GM19372 (cell line): ENCODE measurements around the gene NPC1.
A peak's percentile ranks its signal among the peaks of the same experiment; 100 is the strongest.
"Not testable (repeated sequence)": the region's sequence is repeated elsewhere in the genome, so short reads cannot be mapped to it uniquely, and the experiment has no call there.

ENCODE experiments used
- ATAC-seq: cut with Tn5 transposase; IDR thresholded peaks from one replicate; pipeline ENCODE4 v1.9.1; 2021; ENCODE audit warnings: mild to moderate bottlenecking, low read depth, moderate library complexity; ENCODE audit not compliant: unreplicated experiment

Gene NPC1

DNA sequence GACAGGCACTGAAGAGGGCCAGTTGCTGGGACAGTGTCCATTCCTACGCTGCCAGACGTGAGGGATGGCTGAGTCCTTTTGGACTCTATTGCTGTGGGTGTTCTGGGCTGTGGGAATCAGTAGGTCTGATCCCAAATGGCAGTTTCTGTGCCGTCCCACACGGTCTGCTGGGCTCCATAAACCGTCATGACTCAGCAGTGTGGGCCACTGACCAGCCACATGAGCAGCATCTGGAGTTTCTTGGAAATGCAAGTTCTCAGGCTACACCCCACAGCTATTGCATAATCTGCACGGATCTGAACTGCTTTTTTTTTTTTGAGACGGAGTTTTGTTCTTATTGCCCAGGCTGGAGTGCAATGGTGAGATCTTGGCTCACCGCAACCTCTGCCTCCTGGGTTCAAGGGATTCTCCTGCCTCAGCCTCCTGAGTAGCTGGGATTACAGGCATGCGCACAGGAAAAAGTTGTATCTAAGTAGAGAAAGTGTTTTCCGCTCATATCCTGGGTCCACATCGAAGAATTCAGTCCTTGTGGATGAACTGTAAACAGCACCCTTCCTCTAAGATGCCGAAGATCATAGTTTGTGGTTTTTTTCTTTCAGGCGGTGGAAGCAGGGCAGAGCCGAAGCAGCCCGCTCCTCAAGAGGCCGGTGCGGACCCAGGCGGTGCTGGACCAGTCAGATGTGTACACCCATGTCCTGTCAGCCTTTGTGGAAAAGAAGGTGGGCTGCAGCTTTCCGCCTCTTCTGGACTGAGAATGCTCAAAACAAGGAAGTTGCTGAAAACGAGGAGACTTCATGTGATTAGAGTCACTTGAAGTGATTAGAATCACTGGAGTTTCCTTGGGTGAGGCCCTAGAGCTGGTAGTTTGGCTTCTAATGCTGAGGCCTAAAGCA is 57.5 kb downstream of the NPC1 start:
- no peak for ATAC-seq

DNA sequence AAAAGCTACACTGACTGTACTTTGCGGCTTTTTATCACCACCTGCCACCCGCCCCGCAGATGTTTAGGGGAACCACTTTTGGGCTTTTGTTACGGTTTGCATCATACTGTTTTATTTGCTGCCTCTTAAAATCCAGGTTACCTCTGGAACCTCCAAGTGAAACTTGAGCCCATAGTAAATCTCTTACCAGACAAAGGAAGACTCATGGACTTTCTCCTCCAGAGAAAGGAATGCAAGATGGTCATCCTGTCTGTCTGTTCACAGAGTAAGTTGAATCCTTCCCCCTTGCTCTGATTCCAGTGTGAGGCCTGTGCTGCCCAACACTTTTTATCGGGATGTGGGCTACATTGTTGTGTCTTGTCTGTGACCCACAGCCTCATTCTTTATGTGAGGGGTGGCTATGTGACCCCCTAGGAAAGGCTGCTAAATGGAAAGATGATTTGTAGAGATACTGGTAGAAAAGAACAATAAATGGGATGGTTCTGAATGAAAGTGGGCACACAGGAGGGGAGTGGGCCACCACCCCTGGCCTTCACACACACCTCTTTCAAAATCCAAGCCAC is 59.7 kb downstream of the NPC1 start:
- no peak for ATAC-seq

DNA sequence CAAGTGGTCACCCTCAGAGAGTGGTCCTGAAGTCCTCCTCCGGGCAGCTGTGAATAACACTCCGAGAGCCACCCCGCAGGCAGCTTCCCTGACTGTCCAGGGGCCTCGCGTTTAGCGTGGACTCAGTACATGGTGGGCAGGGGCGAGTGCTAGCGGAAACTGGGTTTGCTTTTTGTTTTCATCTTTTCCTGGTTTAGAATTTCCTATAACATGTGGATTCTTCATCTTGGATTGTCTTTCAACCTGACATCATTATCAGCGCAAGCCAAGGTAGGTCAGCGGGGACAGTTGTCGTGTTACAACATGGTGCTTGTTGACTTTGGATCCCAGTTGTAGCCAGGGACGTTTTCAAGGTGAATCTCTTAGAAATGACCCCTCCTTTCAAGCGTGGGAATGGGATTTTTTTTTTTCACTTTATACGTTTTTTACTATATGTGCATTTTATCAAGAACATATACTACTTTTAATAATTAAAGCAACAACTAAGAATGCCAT is 62.0 kb downstream of the NPC1 start:
- no peak for ATAC-seq

DNA sequence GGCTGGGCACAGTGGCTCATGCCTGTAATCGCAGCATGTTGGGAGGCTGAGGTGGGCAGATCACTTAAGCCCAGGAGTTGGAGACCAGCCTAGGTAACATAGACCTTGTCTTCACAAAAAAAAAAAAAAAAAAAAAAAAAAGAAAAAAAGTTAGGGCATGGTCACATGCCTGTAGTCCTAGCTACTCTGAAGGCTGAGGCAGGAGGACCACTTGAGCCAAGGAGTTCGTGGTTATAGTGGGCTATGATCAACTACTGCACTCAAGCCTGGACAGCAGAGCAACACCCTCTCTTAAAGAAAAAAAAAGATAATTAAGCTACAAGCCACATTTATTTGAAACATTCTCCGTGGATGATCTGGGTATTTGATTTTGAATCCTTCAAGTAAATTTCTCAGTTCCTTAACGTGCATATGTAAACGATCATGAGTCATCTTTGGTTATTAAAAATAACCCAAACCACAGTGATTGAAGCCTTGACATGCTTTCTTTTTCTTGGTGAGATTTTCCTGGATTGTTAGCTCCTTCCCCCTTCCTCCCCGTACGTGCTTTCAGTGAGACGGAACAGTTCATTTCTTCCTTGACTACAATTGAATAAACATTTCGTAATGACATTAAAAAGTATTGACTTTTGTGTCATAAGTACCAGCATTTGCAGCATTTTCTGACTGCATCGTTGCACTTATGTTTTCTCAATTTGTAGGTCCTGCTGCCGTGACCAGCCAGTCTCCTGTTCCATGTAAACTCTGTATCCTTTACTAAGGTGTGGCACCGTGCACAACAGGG is 62.7 kb downstream of the NPC1 start:
- ATAC-seq, result no peak

DNA sequence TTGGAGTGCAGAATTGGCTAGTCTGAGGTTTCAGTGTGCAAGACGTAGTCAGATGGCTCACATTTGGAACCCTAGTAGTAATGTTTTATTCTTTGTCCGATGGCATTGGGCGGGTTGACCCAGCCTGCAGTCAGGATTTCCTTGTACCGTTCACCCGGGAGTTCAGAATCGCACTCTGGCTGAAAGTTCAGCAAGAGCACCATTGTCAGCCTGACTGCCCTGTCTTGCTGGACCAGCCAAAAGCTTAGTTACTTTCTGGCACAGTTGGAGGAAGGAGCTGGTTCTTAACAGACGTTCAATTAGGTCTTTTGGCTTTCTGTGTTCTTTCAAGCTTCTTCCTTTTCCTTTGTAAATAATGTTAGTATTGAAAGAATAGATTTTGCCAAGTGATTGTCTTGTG is 64.4 kb downstream of the NPC1 start:
- ATAC-seq, result no peak

GRCh38 chr18:23521271-23521670 is 65.0 kb downstream of the NPC1 start:
- ATAC-seq, result no peak

- ATAC-seq, result no peak
Observed at GRCh38 chr18:23519734-23520133, 66.6 kb downstream of the NPC1 start.

GRCh38 chr18:23515911-23516546 is 70.3 kb downstream of the NPC1 start:
- peak; percentile 91 for ATAC-seq

DNA sequence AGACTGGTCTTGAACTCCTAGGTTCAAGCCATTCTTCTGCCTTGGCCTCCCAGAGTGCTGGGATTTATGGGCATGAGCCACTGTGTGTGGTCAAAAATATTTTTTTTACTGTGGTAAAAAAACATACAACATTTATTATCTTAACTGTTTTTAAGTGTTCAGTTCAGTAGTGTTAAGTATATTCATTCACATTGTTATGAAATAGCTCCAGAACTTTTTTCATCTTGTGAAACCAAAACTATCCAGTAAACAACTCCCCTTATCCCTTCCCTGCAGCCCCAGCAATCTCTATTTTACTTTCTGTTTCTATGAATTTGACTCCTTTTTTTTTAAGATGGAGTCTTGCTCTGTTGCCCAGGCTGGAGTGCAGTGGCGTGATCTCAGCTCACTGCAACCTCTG is 73.7 kb downstream of the NPC1 start:
- no peak for ATAC-seq

- ATAC-seq, result not testable (repeated sequence)
Observed at GRCh38 chr18:23512216-23512615, 74.1 kb downstream of the NPC1 start.

DNA sequence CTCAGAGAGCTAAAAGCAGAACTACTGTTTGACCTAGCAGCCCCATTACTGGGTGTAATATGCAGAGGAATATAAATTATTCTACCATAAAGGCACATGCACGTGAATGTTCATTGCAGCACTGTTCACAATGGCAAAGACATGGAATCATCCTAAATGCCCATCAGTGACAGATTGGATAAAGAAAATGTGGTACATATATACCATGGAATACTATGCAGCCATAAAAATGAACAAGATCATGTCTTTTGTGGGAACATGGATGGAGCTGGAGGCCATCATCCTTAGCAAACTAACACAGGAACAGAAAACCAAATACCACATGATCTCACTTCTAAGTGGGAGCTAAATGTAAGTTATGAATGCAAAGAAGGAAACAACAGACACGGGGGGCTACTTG is 75.4 kb downstream of the NPC1 start:
- not testable (repeated sequence) for ATAC-seq

- ATAC-seq, result no peak
Observed at GRCh38 chr18:23506393-23506792, 79.9 kb downstream of the NPC1 start.

DNA sequence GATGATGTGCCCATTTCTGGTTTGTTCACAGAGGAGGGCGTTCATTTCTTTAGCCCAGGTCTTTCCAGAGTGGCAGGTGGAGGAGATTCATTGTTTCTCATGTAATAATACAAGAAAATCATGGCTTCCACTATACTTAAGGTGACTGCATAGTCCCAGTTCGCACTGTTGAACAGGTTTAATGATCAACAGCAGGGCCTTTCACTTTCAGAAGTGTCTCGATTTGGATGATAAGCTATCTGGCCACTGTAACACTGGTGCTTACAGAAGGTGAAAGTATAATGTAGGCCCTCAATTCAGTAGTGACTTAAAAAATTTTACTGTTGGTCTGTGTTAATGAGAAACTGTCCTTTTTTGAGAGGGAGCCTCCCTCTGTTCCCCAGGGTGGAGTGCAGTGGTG is 81.6 kb downstream of the NPC1 start:
- ATAC-seq, result peak; percentile 41

GRCh38 chr18:23503963-23504344 is 82.4 kb downstream of the NPC1 start:
- no peak for ATAC-seq

- ATAC-seq, result peak; percentile 74
Observed at GRCh38 chr18:23503038-23503962, 83.0 kb downstream of the NPC1 start, which contains the start of gene RMC1. TSS of gene RMC1 (plus strand) at chr18:23503511. CDS start at chr18:23503619, 108 bp downstream.

GRCh38 chr18:23502516-23503037 is 83.7 kb downstream of the NPC1 start:
- no peak for ATAC-seq

DNA sequence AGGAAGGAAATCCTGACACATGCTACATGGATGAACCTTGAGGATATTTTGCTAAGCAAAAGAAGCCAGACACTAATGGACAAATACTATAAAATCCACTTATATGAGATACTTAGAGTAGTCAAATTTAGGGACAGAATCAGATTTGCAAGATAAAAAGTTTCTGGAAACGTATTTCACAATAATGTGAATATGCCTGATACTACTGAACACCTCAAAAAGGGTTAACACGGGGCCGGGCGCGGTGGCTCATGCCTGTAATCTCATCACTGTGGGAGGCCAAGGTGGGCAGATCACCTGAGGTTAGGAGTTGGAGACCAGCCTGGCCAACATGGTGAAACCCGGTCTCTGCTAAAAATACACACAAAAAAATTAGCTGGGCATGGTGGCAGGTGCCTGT is 84.7 kb downstream of the NPC1 start:
- no peak for ATAC-seq

- ATAC-seq, result no peak
Observed at GRCh38 chr18:23499291-23499781, 87.0 kb downstream of the NPC1 start.

- peak; percentile 27 for ATAC-seq
Observed at GRCh38 chr18:23498877-23499276, 87.4 kb downstream of the NPC1 start.
